OCI-LY1 (cell line): ENCODE measurements around the gene JPH3.

Experiments
- H2AFZ ChIP-seq: fragments of 200-600 bp; sonication (generic), shearing (Covaris generic); 2 replicates; pipeline ENCODE4 v1.6.0; 2014; ENCODE audit warnings: antibody characterized with exemption, mild to moderate bottlenecking, low read length
- H3F3A ChIP-seq: fragments of 200-600 bp; sonication (generic), shearing (Covaris generic); 2 replicates; pipeline ENCODE4 v1.6.0; 2014; ENCODE audit warnings: mild to moderate bottlenecking, antibody characterized with exemption, low read length, moderate library complexity; ENCODE audit not compliant: insufficient read depth
- H3K27ac ChIP-seq: fragments of 200-600 bp; sonication (generic); 2 replicates; pipeline ENCODE4 v1.5.1; 2014; ENCODE audit warnings: low read length, mixed run types, mild to moderate bottlenecking, low read depth; ENCODE audit not compliant: poor library complexity, severe bottlenecking
- H3K27me3 ChIP-seq: fragments of 200-600 bp; sonication (generic); 2 replicates; pipeline ENCODE4 v1.6.0; 2014; ENCODE audit warnings: antibody characterized with exemption, mild to moderate bottlenecking, low read length, moderate library complexity; ENCODE audit not compliant: insufficient read depth
- H3K36me3 ChIP-seq: fragments of 200-600 bp; sonication (generic); 2 replicates; pipeline ENCODE4 v1.6.1; 2014; ENCODE audit warnings: mild to moderate bottlenecking, antibody characterized with exemption, low read length, moderate library complexity, mixed read lengths; ENCODE audit not compliant: insufficient read depth
- H3K4me1 ChIP-seq: fragments of 200-600 bp; sonication (generic); 2 replicates; pipeline ENCODE4 v1.5.1; 2014; ENCODE audit warnings: mild to moderate bottlenecking, low read length, moderate library complexity; ENCODE audit not compliant: insufficient read depth, severe bottlenecking
- H3K4me2 ChIP-seq: fragments of 200-600 bp; sonication (generic), shearing (Covaris generic); 2 replicates; pipeline ENCODE4 v1.6.1; 2014; ENCODE audit warnings: low read length
- H3K4me3 ChIP-seq: fragments of 200-600 bp; sonication (generic); 2 replicates; pipeline ENCODE4 v1.5.1; 2014; ENCODE audit warnings: low read length, low read depth, mild to moderate bottlenecking, mixed read lengths; ENCODE audit not compliant: poor library complexity, severe bottlenecking
- H3K79me2 ChIP-seq: fragments of 200-600 bp; shearing (Covaris generic); 2 replicates; pipeline ENCODE4 v1.6.1; 2016; ENCODE audit warnings: mixed run types, low read length, mixed read lengths; ENCODE audit not compliant: insufficient read depth
- H3K9ac ChIP-seq: fragments of 200-600 bp; sonication (generic), shearing (Covaris generic); 2 replicates; pipeline ENCODE4 v1.6.1; 2014; ENCODE audit warnings: mild to moderate bottlenecking, low read length, mixed read lengths
- H3K9me2 ChIP-seq: fragments of 200-600 bp; sonication (generic), shearing (Covaris generic); 2 replicates; pipeline ENCODE4 v1.6.1; 2014; ENCODE audit warnings: low read depth, mild to moderate bottlenecking, low read length, mixed read lengths
- H3K9me3 ChIP-seq: fragments of 200-600 bp; shearing (Covaris generic); 2 replicates; pipeline ENCODE4 v1.6.1; 2014; ENCODE audit warnings: low read length, mixed read lengths
- H4K20me1 ChIP-seq: fragments of 200-600 bp; sonication (generic), shearing (Covaris generic); 2 replicates; pipeline ENCODE4 v1.6.0; 2016; ENCODE audit warnings: mild to moderate bottlenecking, low read length; ENCODE audit not compliant: insufficient read depth
- CTCF ChIP-seq: fragments of 200-600 bp; sonication (generic), shearing (Covaris generic); IDR thresholded peaks from 2 replicates; pipeline ENCODE4 v1.5.1; 2017; ENCODE audit warnings: mild to moderate bottlenecking, antibody characterized with exemption, low read length, moderate library complexity, mixed read lengths
- EZH2 ChIP-seq: fragments of 200-600 bp; sonication (generic), shearing (Covaris generic); IDR thresholded peaks from 2 replicates; pipeline ENCODE4 v1.8.0; 2017; ENCODE audit warnings: borderline replicate concordance, mixed run types, mild to moderate bottlenecking, antibody characterized with exemption, low read length, moderate library complexity, mixed read lengths

JPH3 gene

GRCh38 chr16:87648236-87648635 lies 45.9 kb downstream of the JPH3 start:
- Histone ChIP-seq H3F3A (no peaks in the 10 kb centered on the region), H3K9ac (no peak overlapping the region), H3K9me3 (no peaks in the 10 kb centered on the region), H3K79me2 (no peaks in the 10 kb centered on the region), H3K4me2 (no peak overlapping the region), H3K4me1 (no peaks in the 10 kb centered on the region), H3K4me3 (no peak overlapping the region), H4K20me1 (no peaks in the 10 kb centered on the region), H3K9me2 (no peaks in the 10 kb centered on the region), H3K36me3 (no peaks in the 10 kb centered on the region), H3K27me3 (peaks cover 9% of the 10 kb centered on the region; the same call in 1 of the 2 replicates), H3K27ac (no peak overlapping the region), H2AFZ (no peak overlapping the region)
- TF ChIP-seq EZH2 (no peak), CTCF (no peak)

- Histone ChIP-seq H3K4me1 (no peaks in the 10 kb centered on the region), H3K9me2 (no peaks in the 10 kb centered on the region), H3K36me3 (no peaks in the 10 kb centered on the region), H3K79me2 (no peaks in the 10 kb centered on the region), H3K4me3 (no peak overlapping the region), H3K27ac (no peak overlapping the region), H4K20me1 (no peaks in the 10 kb centered on the region), H3K9ac (no peak overlapping the region), H3K27me3 (peaks cover 9% of the 10 kb centered on the region; the same call in 1 of the 2 replicates), H3F3A (no peaks in the 10 kb centered on the region), H3K9me3 (no peaks in the 10 kb centered on the region), H3K4me2 (no peak overlapping the region), H2AFZ (no peak overlapping the region)
- TF ChIP-seq CTCF = no peak
- TF ChIP-seq EZH2 = no peak
These were observed 46.6 kb downstream of the JPH3 start for GRCh38 chr16:87648698-87649487.

GRCh38 chr16:87652386-87652785 lies 50.1 kb downstream of the JPH3 start:
- Histone ChIP-seq H3K9me2 (no peaks in the 10 kb centered on the region), H2AFZ (no peak overlapping the region), H3K27me3 (peaks cover 4% of the 10 kb centered on the region; the same call in 1 of the 2 replicates), H3K36me3 (no peaks in the 10 kb centered on the region), H3K4me3 (no peak overlapping the region), H3K4me1 (no peaks in the 10 kb centered on the region), H3K9me3 (no peaks in the 10 kb centered on the region), H3K27ac (no peak overlapping the region), H3K79me2 (no peaks in the 10 kb centered on the region), H3K4me2 (no peak overlapping the region), H3F3A (no peaks in the 10 kb centered on the region), H4K20me1 (no peaks in the 10 kb centered on the region), H3K9ac (no peak overlapping the region)
- TF ChIP-seq CTCF (no peak), EZH2 (no peak)
